HEK293 (cell line): ENCODE data around the gene NPTX1.

ENCODE experiments used
- CTCF ChIP-seq: fragments of 450-650 bp; formaldehyde crosslinking; IDR thresholded peaks from 2 replicates; pipeline ENCODE4 v1.5.1; 2016; ENCODE audit warnings: missing biosample characterization, missing genetic modification characterization
- ZNF174 ChIP-seq: fragments of 450-650 bp; formaldehyde crosslinking; IDR thresholded peaks from 2 replicates; pipeline ENCODE4 v1.5.0; 2017; ENCODE audit warnings: missing biosample characterization, mild to moderate bottlenecking, missing genetic modification characterization
- ZNF274 ChIP-seq, 2 experiments: fragments of 200-500 bp in 1 of 2; fragments of 450-650 bp in 1 of 2; sonication (Bioruptor generic) in 1 of 2; formaldehyde crosslinking in 1 of 2; IDR thresholded peaks; 2 replicates each; pipeline versions ENCODE4 v1.5.1 to v1.6.1; 2014 to 2016; ENCODE audit warnings: borderline replicate concordance in 1 of 2, inconsistent platforms in 1 of 2, low read length in 1 of 2, missing biosample characterization in 1 of 2, missing genetic modification characterization in 1 of 2

- TF ChIP-seq ZNF274 (IDR thresholded peaks at IDR 0.05; ENCODE audit: low read length) (no peak), ZNF274 (tag by site-specific recombination; IDR thresholded peaks at IDR 0.05; ENCODE audit: borderline replicate concordance) (no peak), CTCF (no peak), ZNF174 (no peak)
Observed at GRCh38 chr17:80469667-80470066, 6.7 kb downstream of the NPTX1 start.
